HepG2 (cell line): ENCODE measurements around the gene KDM5B. TPM values are rescaled to one million over a fixed set of nuclear protein-coding genes. Genes with fewer than 3 reads are reported as not detected.
A peak's percentile ranks its signal among the peaks of the same experiment; 100 is the strongest.

Source experiments
- ATAC-seq: fragments of 200-7000 bp; cut with Tn5 transposase; 3 replicates; pipeline ENCODE4 v1.9.1; 2020; ENCODE audit warnings: mild to moderate bottlenecking, moderate library complexity
- BruUV-seq: library from RNA; stranded (reverse); fragments of 400-500 nt; replicated peaks from 2 replicates; lab custom pipeline; 2021; lab: Mats Ljungman, UMichigan
- CTCF ChIA-PET: fragments of 300-600 bp; formaldehyde crosslinking; extraction: SDS; loops from one replicate; lab custom pipeline; 2021; ENCODE audit warnings: low total read pairs, inconsistent platforms, low intra/inter-chr PET ratio; lab: Yijun Ruan, JAX
- POLR2A ChIA-PET: fragments of 350-600 bp; sonication (Branson Sonifier 250); formaldehyde crosslinking; loops from one replicate; lab custom pipeline; 2020; ENCODE audit warnings: antibody characterized with exemption, inconsistent platforms; lab: Yijun Ruan, JAX
- DNase-seq: peaks from one replicate; pipeline ENCODE4 v3.0.0-alpha.2; 2015; ENCODE audit warnings: low spot score
- FAIRE-seq: peaks from 3 replicates; lab custom pipeline; 2011; peaks lifted over from hg19 to GRCh38; lab: Jason Lieb, UNC
- H2AFZ ChIP-seq: one replicate; pipeline ENCODE4 v1.6.1; 2011; ENCODE audit warnings: low read length, inconsistent platforms
- H3K27ac ChIP-seq: fragments of 300-600 bp; 3 replicates; pipeline ENCODE4 v1.8.0; 2011; ENCODE audit warnings: mixed run types, mild to moderate bottlenecking, mixed read lengths, low read length, inconsistent platforms; ENCODE audit not compliant: insufficient read depth; ENCODE audit errors: extremely low read length
- H3K27me3 ChIP-seq, 2 experiments: fragments of 200-600 bp in 1 of 2; 2 replicates in 1 of 2; 3 replicates in 1 of 2; pipeline versions ENCODE4 v1.6.0 to v1.8.0; 2011; ENCODE audit warnings: low read length in 2 of 2, mild to moderate bottlenecking in 2 of 2, moderate library complexity in 2 of 2, inconsistent platforms in 1 of 2; ENCODE audit not compliant: insufficient read depth in 2 of 2, control insufficient read depth in 1 of 2
- H3K36me3 ChIP-seq, 2 experiments: fragments of 200-600 bp in 1 of 2; replicated peaks in 1 of 2; 2 replicates in 1 of 2; 3 replicates in 1 of 2; pipeline versions ENCODE4 v1.5.1 to v1.8.0; 2011; ENCODE audit warnings: low read length in 2 of 2, inconsistent platforms in 1 of 2; ENCODE audit not compliant: insufficient read depth in 2 of 2, control insufficient read depth in 1 of 2
- H3K4me1 ChIP-seq: 2 replicates; pipeline ENCODE4 v1.5.1; 2012; ENCODE audit warnings: low read length, inconsistent platforms; ENCODE audit not compliant: insufficient read depth
- H3K4me2 ChIP-seq: 2 replicates; pipeline ENCODE4 v1.6.0; 2011; ENCODE audit warnings: low read depth, low read length, inconsistent platforms
- H3K4me3 ChIP-seq, 3 experiments: fragments of 200-600 bp in 1 of 3; sonication (generic), shearing (Covaris generic) in 1 of 3; replicated peaks in 1 of 3; 2 replicates each; pipeline ENCODE4 v1.5.1; 2011 to 2016; ENCODE audit warnings: low read length in 3 of 3, inconsistent platforms in 2 of 3, low read depth in 2 of 3, mild to moderate bottlenecking in 2 of 3, control low read depth in 1 of 3, mixed read lengths in 1 of 3; ENCODE audit not compliant: insufficient read depth in 1 of 3
- H3K79me2 ChIP-seq: one replicate; pipeline ENCODE4 v1.6.1; 2011; ENCODE audit warnings: low read length, inconsistent platforms; ENCODE audit not compliant: insufficient read depth
- H3K9ac ChIP-seq: 2 replicates; pipeline ENCODE4 v1.6.0; 2011; ENCODE audit warnings: mild to moderate bottlenecking, low read depth, low read length, inconsistent platforms; ENCODE audit not compliant: insufficient read depth
- H3K9me3 ChIP-seq: 2 replicates; pipeline ENCODE4 v1.5.1; 2012; ENCODE audit warnings: mild to moderate bottlenecking, low read length
- H4K20me1 ChIP-seq: 2 replicates; pipeline ENCODE4 v1.6.0; 2011; ENCODE audit warnings: inconsistent platforms, mild to moderate bottlenecking, low read length, moderate library complexity; ENCODE audit not compliant: insufficient read depth
- CCDC6 ChIP-seq: sonication (generic); formaldehyde crosslinking; IDR thresholded peaks from 2 replicates; pipeline ENCODE4 v1.8.1; 2022; ENCODE audit warnings: mild to moderate bottlenecking, missing genetic modification reagents, moderate library complexity
- ETV6 ChIP-seq: sonication (generic); formaldehyde crosslinking; conservative IDR thresholded peaks from 2 replicates; pipeline ENCODE4 v1.4.0; 2020; ENCODE audit warnings: missing genetic modification reagents
- EZH2 ChIP-seq: conservative IDR thresholded peaks from 2 replicates; pipeline ENCODE4 v1.6.1; 2012; ENCODE audit warnings: mild to moderate bottlenecking, low read depth, low read length, moderate library complexity
- HDAC1 ChIP-seq: sonication (generic); formaldehyde crosslinking; IDR thresholded peaks from 2 replicates; pipeline ENCODE4 v1.5.1; 2020; ENCODE audit warnings: mild to moderate bottlenecking, missing genetic modification reagents
- MAFF ChIP-seq: IDR thresholded peaks from 2 replicates; pipeline ENCODE4 v1.6.1; 2011; ENCODE audit warnings: low read depth, low read length, improper control_type of control experiment
- MAFK ChIP-seq, 2 experiments: IDR thresholded peaks in 1 of 2; conservative IDR thresholded peaks in 1 of 2; 2 replicates each; pipeline ENCODE4 v1.6.1; 2011; ENCODE audit warnings: improper control_type of control experiment in 2 of 2, low read length in 2 of 2
- MTF2 ChIP-seq: sonication (generic); formaldehyde crosslinking; IDR thresholded peaks from 2 replicates; pipeline ENCODE4 v1.5.0; 2020; ENCODE audit warnings: missing genetic modification reagents, borderline replicate concordance
- PCBP1 ChIP-seq: fragments of 200-400 bp; formaldehyde crosslinking; IDR thresholded peaks from 2 replicates; pipeline ENCODE4 v1.6.1; 2017; ENCODE audit warnings: mild to moderate bottlenecking, low read depth, low read length, borderline replicate concordance
- POLR2AphosphoS5 ChIP-seq: IDR thresholded peaks from 2 replicates; pipeline ENCODE4 v1.6.1; 2012; ENCODE audit warnings: low read depth, low read length
- SPEN ChIP-seq: sonication (generic); formaldehyde crosslinking; IDR thresholded peaks from 2 replicates; pipeline ENCODE4 v1.5.1; 2020; ENCODE audit warnings: low read depth, mild to moderate bottlenecking, missing genetic modification reagents
- ZFY ChIP-seq: sonication (generic); formaldehyde crosslinking; IDR thresholded peaks from 2 replicates; pipeline ENCODE4 v1.4.0; 2020; ENCODE audit warnings: missing genetic modification reagents
- ZNF878 ChIP-seq: sonication (generic); formaldehyde crosslinking; IDR thresholded peaks from 2 replicates; pipeline ENCODE4 v1.8.1; 2023; ENCODE audit warnings: mild to moderate bottlenecking, missing genetic modification reagents, moderate library complexity
- WGBS: methylation state at CpG from one replicate; pipeline ENCODE4 v1.1.6; 2017; ENCODE audit warnings: low lambda C conversion rate; 5-methylcytosine and 5-hydroxymethylcytosine counted together
- in situ Hi-C: cut with HindIII; loops from 2 replicates; pipeline ENCODE4 v1.10.0; 2017; ENCODE audit warnings: low pct_unique_long_range_greater_than_20kb; ENCODE audit not compliant: extremely low pct_ligation_motif_present
- intact Hi-C: fragments of 100-400 bp; cut with micrococcal nuclease; formaldehyde crosslinking; loops from one replicate; pipeline ENCODE4 v1.10.0; 2022; ENCODE audit not compliant: unreplicated experiment
- polyA plus RNA-seq, 8 experiments: library from polyadenylated mRNA; depleted of rRNA in 3 of 8; stranded (reverse) in 7 of 8; unstranded in 1 of 8; fragments of >200 nt; fragmentation: Illumina TruSeq in 4 of 8; extraction: Trizol in 4 of 8; gene quantifications; 2 replicates each; pipeline versions ENCODE4 v1.2.1 to v1.2.3, GENCODE V29; 2011 to 2016; ENCODE audit warnings: low read depth in 4 of 8, missing spikeins in 1 of 8, mixed read lengths in 1 of 8; ENCODE audit not compliant: insufficient read depth in 1 of 8
- total RNA-seq, 5 experiments: library from RNA; depleted of rRNA; stranded (reverse); fragments of >200 nt; fragmentation: Illumina TruSeq; extraction: Trizol; gene quantifications; 2 replicates each; pipeline ENCODE4 v1.2.3, GENCODE V29; 2016; ENCODE audit warnings: low read depth in 1 of 5
- TF ChIP-seq, protein P1 (sequence below): sonication (generic); formaldehyde crosslinking; IDR thresholded peaks from 2 replicates; pipeline ENCODE4 v1.4.0; 2020; ENCODE audit warnings: missing genetic modification reagents
- TF ChIP-seq, protein P2 (sequence below): sonication (generic); formaldehyde crosslinking; IDR thresholded peaks from 2 replicates; pipeline ENCODE4 v1.4.0; 2020; ENCODE audit warnings: mild to moderate bottlenecking, missing genetic modification reagents

KDM5B gene
- total and polyA plus RNA-seq, 2 of the 13 experiments (the other 11 are each of a cell fraction or from before 2014, with no cell fraction given), result 34.2 to 35.4 TPM

DNA sequence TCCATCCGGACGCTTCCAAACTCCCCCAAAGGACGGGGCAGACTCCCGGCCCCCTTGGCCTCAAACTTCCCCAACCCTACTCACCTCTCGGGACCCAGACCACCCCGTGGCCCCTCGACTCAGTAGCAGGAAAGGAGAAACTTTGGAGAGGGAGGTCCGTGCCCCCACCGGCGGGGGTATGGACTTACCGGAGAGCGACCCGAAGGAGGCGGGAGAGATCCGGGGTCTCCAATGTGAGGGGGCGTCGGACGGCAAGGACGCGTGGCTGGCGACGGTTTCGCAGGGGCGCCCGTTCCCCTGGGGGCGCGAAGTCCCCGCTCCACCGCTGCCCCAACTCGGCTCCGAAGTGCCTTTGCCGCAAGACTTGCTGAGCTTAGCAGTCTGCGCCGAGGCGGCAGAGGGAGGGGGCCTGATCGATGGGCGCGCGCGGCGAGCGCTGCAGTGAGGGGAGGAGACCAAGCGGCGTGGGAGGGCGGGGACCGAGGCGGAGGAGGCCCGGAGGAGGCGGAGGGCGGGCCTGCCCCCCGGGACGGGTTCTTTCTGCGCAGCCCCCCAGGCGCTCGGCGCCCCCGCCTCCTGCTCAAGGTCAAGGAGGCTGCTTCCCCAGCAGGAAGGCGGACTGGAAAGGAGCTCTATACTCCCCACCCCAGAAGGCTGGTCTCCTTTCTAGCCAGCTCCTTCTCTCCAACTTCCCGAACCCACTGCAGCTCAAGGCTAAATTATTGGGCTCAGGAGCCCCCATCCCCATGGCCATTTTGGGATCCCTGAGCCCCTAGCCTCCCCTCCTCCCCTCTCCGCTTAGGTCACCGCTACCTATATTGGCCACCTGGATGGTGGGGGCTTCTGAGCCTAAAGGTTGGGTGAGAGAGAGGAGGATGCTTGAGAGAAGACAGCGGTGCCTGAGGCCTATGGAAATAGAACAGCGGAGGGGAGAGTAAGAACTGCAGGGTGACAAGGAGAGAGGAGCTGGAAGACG is 97.9 kb downstream of the KDM5B start, which contains the start of gene SYT2 (continued):
- TF ChIP-seq EZH2 (0 out of 2 replicates have a peak, but pooled peaks have one; percentile 48), ZFY (CRISPR knock-in tag) (no peak), ZNF878 (CRISPR knock-in tag) (no peak)

DNA sequence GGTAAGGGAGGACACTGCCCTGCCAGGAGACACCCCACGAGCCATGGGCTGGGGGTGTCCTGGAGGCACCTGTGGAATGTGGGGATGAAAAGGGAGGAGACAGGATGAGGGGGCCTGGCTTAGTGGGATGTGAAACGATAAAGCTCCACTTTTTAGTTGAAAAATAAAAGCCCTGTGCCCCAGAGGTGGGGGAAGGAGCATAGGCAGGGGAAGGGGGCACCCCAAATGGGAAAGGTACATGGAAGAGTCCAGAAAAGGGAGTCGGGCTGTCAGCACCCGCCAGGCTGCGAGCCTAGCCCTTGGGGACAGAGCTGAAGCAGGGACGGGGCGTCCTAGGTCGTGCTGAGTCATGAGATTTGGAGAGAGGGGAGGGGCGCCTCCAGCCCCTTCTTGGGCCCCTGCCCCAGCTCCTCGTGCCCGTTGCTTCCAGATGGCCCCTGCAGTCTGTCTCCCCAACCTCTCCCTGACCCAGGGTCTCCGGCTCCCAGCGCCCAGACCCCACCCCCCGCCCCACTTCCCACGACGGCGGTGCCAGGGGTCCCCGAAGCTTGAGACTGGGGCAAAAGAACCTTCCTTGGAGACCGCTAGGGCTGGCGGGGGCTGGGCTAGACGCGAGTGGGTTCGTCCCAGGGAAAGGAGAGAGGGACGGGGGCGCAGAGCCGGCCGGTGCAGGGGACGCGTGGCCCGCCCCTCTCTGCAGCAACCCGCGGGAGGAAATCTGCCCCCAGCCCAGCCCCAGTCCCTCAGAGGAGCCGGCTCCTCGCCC is 98.8 kb downstream of the KDM5B start:
- peak; percentile 10; the same call in 1 of the 3 replicates for ATAC-seq
- no peak for DNase-seq
- H3K79me2 ChIP-seq, result no peaks in the 10 kb centered on the region
- in situ Hi-C loops (loop anchor here (10.0 kb wide), 1 partner anchor 515 kb away; the partner anchor contains the start of gene LGR6), intact Hi-C loops (loop anchor here (10.0 kb wide), 3 partner anchors 205 to 365 kb away; partner anchors contain the start of genes PPP1R12B and UBE2T)
- H3K27me3 ChIP-seq, result peaks cover 23 to 85% of the 10 kb centered on the region in 2 experiments
- ChIA-PET POLR2A (no interaction called here), CTCF (no interaction called here)
- no peaks in the 10 kb centered on the region; the same call in 1 of the 2 replicates for H4K20me1 ChIP-seq
- H3K36me3 ChIP-seq, result no peaks in the 10 kb centered on the region
- H3K27ac ChIP-seq, result no peak overlapping the region
- 0 out of 2 replicates have a peak, but pooled peaks cover 8% of the 10 kb centered on the region for H3K4me1 ChIP-seq
- H3K4me3 ChIP-seq, result peak overlapping the region in 1 of 3 experiments; percentile 60; a peak in 1 of 6 replicates
- TF ChIP-seq SPEN (CRISPR knock-in tag), result no peak
- TF ChIP-seq ETV6, result no peak
- no peak for TF ChIP-seq HDAC1 (CRISPR knock-in tag)
- TF ChIP-seq, protein P1, sequence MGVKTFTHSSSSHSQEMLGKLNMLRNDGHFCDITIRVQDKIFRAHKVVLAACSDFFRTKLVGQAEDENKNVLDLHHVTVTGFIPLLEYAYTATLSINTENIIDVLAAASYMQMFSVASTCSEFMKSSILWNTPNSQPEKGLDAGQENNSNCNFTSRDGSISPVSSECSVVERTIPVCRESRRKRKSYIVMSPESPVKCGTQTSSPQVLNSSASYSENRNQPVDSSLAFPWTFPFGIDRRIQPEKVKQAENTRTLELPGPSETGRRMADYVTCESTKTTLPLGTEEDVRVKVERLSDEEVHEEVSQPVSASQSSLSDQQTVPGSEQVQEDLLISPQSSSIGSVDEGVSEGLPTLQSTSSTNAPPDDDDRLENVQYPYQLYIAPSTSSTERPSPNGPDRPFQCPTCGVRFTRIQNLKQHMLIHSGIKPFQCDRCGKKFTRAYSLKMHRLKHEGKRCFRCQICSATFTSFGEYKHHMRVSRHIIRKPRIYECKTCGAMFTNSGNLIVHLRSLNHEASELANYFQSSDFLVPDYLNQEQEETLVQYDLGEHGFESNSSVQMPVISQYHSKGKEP, result no peak
- TF ChIP-seq, protein P2, sequence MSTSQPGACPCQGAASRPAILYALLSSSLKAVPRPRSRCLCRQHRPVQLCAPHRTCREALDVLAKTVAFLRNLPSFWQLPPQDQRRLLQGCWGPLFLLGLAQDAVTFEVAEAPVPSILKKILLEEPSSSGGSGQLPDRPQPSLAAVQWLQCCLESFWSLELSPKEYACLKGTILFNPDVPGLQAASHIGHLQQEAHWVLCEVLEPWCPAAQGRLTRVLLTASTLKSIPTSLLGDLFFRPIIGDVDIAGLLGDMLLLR, result no peak
- no peak for TF ChIP-seq CCDC6
- 0 out of 2 replicates have a peak, but pooled peaks have one; percentile 28 for TF ChIP-seq PCBP1
- TF ChIP-seq MAFK (conservative IDR thresholded peaks at IDR 0.05 in 1 of 2, IDR thresholded peaks at IDR 0.05 in 1 of 2; ENCODE audit: low read length in 2 of 2), result peak; percentile 75 to 78
- no peak for TF ChIP-seq POLR2AphosphoS5
- TF ChIP-seq MTF2 (CRISPR knock-in tag), result no peak
- no peak for TF ChIP-seq MAFF
- FAIRE-seq, result no peak
- no TSS peak for BruUV-seq
- H3K9ac ChIP-seq, result no peak overlapping the region
- H3K4me2 ChIP-seq, result peak overlapping the region; percentile 58
- 11% methylated on average over 18 of the region's 34 CpGs for WGBS
- H3K9me3 ChIP-seq, result no peaks in the 10 kb centered on the region
- H2AFZ ChIP-seq, result no peak overlapping the region
